ENCODE results near the gene SLC35F6.
A peak's percentile ranks its signal among the peaks of the same experiment; 100 is the strongest.

The SLC35F6 gene

DNA sequence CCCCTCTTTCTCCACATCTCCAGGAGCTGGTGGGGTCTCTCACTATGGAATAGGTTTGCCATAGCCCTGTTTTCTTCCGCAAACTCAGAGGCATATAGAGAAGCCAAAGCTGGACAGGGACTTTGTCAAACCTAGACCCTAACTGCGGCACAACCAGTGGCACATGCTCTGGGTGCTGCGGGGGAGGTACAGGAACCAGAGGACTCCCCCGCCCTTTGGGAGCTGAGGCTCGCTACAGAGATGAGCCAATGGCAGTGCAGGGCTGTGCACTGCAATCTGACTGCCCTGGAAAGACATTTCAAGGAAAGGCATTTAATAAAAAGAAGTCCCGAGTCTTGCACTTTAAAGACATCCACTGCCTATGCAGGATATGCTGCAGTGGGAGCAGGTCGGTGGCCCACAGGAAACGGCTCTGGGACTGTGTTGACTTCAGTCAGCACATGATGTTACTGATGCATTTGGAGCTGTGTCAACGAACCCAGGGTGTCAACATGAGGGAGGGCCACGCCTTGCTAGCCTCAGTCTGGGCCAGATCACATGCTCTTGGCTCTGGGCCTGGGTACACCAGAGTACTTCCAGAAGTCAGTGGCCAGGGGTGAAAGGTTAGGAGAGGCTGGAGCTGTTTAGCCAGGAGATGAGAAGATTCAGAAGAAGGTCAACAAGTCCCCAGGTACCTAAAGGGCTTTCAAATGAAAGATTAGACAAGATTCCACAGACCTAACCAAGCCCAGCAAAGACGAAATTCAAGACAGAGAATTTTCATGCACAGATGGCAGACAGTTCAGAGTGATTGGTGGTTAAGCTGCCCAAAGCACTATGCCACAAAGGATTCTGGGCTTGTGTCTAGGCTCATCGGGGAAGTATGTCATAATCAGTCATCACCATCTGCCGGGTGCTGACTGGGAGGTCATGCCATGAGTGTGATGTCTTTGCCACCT, 8.2 kb downstream of the SLC35F6 start:
- no CpG with 5 or more reads among the region's 13 CpGs for WGBS, 2 donors (ENCODE audit: extremely low coverage in 2 of 2, insufficient read length in 2 of 2, insufficient replicate concordance in 1 of 2)
- Histone ChIP-seq H3K4me1 (ENCODE audit: control insufficient read depth in 2 of 2, insufficient read depth in 1 of 2, low read depth in 1 of 2, low read length in 2 of 2) (peaks cover 2 to 12% of the 10 kb centered on the region in 2 donors), H2BK5ac (ENCODE audit: low read length) (no peak overlapping the region), H3K79me1 (ENCODE audit: low read depth, low read length) (peaks cover 9% of the 10 kb centered on the region), H3K9me3 (replicated peaks in 1 of 2; ENCODE audit: control insufficient read depth in 2 of 2, insufficient read depth in 1 of 2, low read depth in 1 of 2, low read length in 2 of 2) (no peaks in the 10 kb centered on the region), H2AFZ (ENCODE audit: low read length) (no peak overlapping the region), H3K4ac (ENCODE audit: low read length) (no peak overlapping the region), H2BK120ac (ENCODE audit: low read depth, low read length) (no peak overlapping the region), H3K4me3 (ENCODE audit: low read length in 2 of 2) (no peak overlapping the region), H3K27me3 (ENCODE audit: control insufficient read depth in 3 of 3, insufficient read depth in 3 of 3, low read depth in 1 of 3, low read length in 3 of 3) (no peaks in the 10 kb centered on the region), H2AK5ac (ENCODE audit: low read depth, low read length) (no peak overlapping the region), H4K91ac (ENCODE audit: low read depth, low read length, poor library complexity) (no peak overlapping the region), H2BK15ac (ENCODE audit: low read length) (no peak overlapping the region), H2BK12ac (ENCODE audit: low read length) (no peak overlapping the region), H4K8ac (ENCODE audit: low read depth, low read length) (no peak overlapping the region), H3K27ac (replicated peaks; ENCODE audit: low read length) (no peak overlapping the region), H3K36me3 (replicated peaks in 1 of 2; ENCODE audit: control insufficient read depth in 2 of 2, insufficient read depth in 2 of 2, low read length in 2 of 2) (peaks cover 17 to 82% of the 10 kb centered on the region in 2 donors), H3K4me2 (ENCODE audit: insufficient read depth, low read length, poor library complexity, severe bottlenecking) (no peak overlapping the region), H3K23ac (ENCODE audit: low read depth, low read length, poor library complexity) (no peak overlapping the region), H3K14ac (ENCODE audit: low read length) (no peak overlapping the region), H3K18ac (ENCODE audit: low read length) (no peak overlapping the region), H3K9ac (ENCODE audit: low read depth, low read length, poor library complexity) (no peak overlapping the region)
- DNase-seq (ENCODE audit: low spot score), result no peak

DNA sequence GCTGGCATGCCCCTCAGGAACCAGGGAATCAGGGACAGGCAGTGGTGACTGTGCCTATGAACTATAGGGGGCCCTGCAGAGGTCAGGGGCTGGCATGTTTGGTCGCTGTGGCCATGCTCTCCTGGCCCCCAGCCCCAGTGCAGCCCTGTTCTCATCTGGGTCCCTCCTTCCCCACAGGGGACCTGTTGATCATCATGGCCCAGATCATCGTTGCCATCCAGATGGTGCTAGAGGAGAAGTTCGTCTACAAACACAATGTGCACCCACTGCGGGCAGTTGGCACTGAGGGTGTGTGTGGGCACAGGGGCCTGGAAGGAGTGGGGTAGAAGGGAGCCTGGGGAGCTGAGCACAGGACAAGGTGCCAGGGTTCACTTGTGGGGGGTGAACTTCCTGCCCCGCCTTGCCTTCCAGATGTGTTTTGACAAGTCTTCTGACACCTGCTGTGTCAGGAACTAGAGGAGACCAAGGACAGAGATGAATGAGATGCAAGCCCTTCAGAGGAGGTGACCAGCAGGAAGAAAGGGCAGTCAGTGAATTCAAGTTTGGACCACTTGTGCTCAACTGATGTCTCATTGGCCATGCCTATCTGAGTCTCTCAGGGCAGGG, 12.2 kb downstream of the SLC35F6 start:
- Histone ChIP-seq H3K36me3 (replicated peaks in 1 of 2; ENCODE audit: control insufficient read depth in 2 of 2, insufficient read depth in 2 of 2, low read length in 2 of 2) (peaks cover 32 to 90% of the 10 kb centered on the region in 2 donors), H4K8ac (ENCODE audit: low read depth, low read length) (no peak overlapping the region), H2BK12ac (ENCODE audit: low read length) (no peak overlapping the region), H2AFZ (ENCODE audit: low read length) (no peak overlapping the region), H3K23ac (ENCODE audit: low read depth, low read length, poor library complexity) (no peak overlapping the region), H4K91ac (ENCODE audit: low read depth, low read length, poor library complexity) (no peak overlapping the region), H2BK15ac (ENCODE audit: low read length) (no peak overlapping the region), H3K9ac (ENCODE audit: low read depth, low read length, poor library complexity) (peak overlapping the region; percentile 25), H2BK5ac (ENCODE audit: low read length) (no peak overlapping the region), H3K4me1 (ENCODE audit: control insufficient read depth in 2 of 2, insufficient read depth in 1 of 2, low read depth in 1 of 2, low read length in 2 of 2) (no peaks in the 10 kb centered on the region), H3K27ac (replicated peaks; ENCODE audit: low read length) (no peak overlapping the region), H3K79me1 (ENCODE audit: low read depth, low read length) (peaks cover 6% of the 10 kb centered on the region), H3K14ac (ENCODE audit: low read length) (no peak overlapping the region), H3K4me3 (ENCODE audit: low read length in 2 of 2) (no peak overlapping the region), H3K9me3 (replicated peaks in 1 of 2; ENCODE audit: control insufficient read depth in 2 of 2, insufficient read depth in 1 of 2, low read depth in 1 of 2, low read length in 2 of 2) (peaks cover 0 to under 1% of the 10 kb centered on the region in 2 donors), H2AK5ac (ENCODE audit: low read depth, low read length) (no peak overlapping the region), H3K27me3 (ENCODE audit: control insufficient read depth in 3 of 3, insufficient read depth in 3 of 3, low read depth in 1 of 3, low read length in 3 of 3) (no peaks in the 10 kb centered on the region), H3K4ac (ENCODE audit: low read length) (no peak overlapping the region), H2BK120ac (ENCODE audit: low read depth, low read length) (no peak overlapping the region), H3K4me2 (ENCODE audit: insufficient read depth, low read length, poor library complexity, severe bottlenecking) (no peak overlapping the region), H3K18ac (ENCODE audit: low read length) (no peak overlapping the region)
- DNase-seq (ENCODE audit: low spot score), result no peak
- no CpG with 5 or more reads among the region's 5 CpGs for WGBS, 2 donors (ENCODE audit: extremely low coverage in 2 of 2, insufficient read length in 2 of 2, insufficient replicate concordance in 1 of 2)

DNA sequence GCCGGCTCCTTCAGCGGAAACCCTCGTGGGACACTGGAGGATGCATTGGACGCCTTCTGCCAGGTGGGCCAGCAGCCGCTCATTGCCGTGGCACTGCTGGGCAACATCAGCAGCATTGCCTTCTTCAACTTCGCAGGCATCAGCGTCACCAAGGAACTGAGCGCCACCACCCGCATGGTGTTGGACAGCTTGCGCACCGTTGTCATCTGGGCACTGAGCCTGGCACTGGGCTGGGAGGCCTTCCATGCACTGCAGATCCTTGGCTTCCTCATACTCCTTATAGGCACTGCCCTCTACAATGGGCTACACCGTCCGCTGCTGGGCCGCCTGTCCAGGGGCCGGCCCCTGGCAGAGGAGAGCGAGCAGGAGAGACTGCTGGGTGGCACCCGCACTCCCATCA, 14.0 kb downstream of the SLC35F6 start:
- H3K79me1 ChIP-seq (ENCODE audit: low read depth, low read length), result peaks cover 6% of the 10 kb centered on the region
- H3K9me3 ChIP-seq (replicated peaks in 1 of 2; ENCODE audit: control insufficient read depth in 2 of 2, insufficient read depth in 1 of 2, low read depth in 1 of 2, low read length in 2 of 2), result peaks cover 0 to 5% of the 10 kb centered on the region in 2 donors
- peak overlapping the region; percentile 26 for H2AK5ac ChIP-seq (ENCODE audit: low read depth, low read length)
- H3K23ac ChIP-seq (ENCODE audit: low read depth, low read length, poor library complexity), result peak overlapping the region; percentile 89
- peaks cover 32 to 90% of the 10 kb centered on the region in 2 donors for H3K36me3 ChIP-seq (replicated peaks in 1 of 2; ENCODE audit: control insufficient read depth in 2 of 2, insufficient read depth in 2 of 2, low read length in 2 of 2)
- H3K4me2 ChIP-seq (ENCODE audit: insufficient read depth, low read length, poor library complexity, severe bottlenecking), result no peak overlapping the region
- no peak overlapping the region for H3K9ac ChIP-seq (ENCODE audit: low read depth, low read length, poor library complexity)
- no peak overlapping the region for H4K91ac ChIP-seq (ENCODE audit: low read depth, low read length, poor library complexity)
- H3K4me3 ChIP-seq (ENCODE audit: low read length in 2 of 2), result no peak overlapping the region
- no peak for DNase-seq (ENCODE audit: low spot score)
- H2BK5ac ChIP-seq (ENCODE audit: low read length), result no peak overlapping the region
- H2BK120ac ChIP-seq (ENCODE audit: low read depth, low read length), result no peak overlapping the region
- no peak overlapping the region for H2BK15ac ChIP-seq (ENCODE audit: low read length)
- no CpG with 5 or more reads among the region's 18 CpGs for WGBS, 2 donors (ENCODE audit: extremely low coverage in 2 of 2, insufficient read length in 2 of 2, insufficient replicate concordance in 1 of 2)
- H3K27me3 ChIP-seq (ENCODE audit: control insufficient read depth in 3 of 3, insufficient read depth in 3 of 3, low read depth in 1 of 3, low read length in 3 of 3), result no peaks in the 10 kb centered on the region
- H2AFZ ChIP-seq (ENCODE audit: low read length), result no peak overlapping the region
- no peaks in the 10 kb centered on the region for H3K4me1 ChIP-seq (ENCODE audit: control insufficient read depth in 2 of 2, insufficient read depth in 1 of 2, low read depth in 1 of 2, low read length in 2 of 2)
- H4K8ac ChIP-seq (ENCODE audit: low read depth, low read length), result no peak overlapping the region
- no peak overlapping the region for H2BK12ac ChIP-seq (ENCODE audit: low read length)
- H3K18ac ChIP-seq (ENCODE audit: low read length), result no peak overlapping the region
- no peak overlapping the region for H3K4ac ChIP-seq (ENCODE audit: low read length)
- H3K27ac ChIP-seq (replicated peaks; ENCODE audit: low read length), result no peak overlapping the region
- H3K14ac ChIP-seq (ENCODE audit: low read length), result no peak overlapping the region

DNA sequence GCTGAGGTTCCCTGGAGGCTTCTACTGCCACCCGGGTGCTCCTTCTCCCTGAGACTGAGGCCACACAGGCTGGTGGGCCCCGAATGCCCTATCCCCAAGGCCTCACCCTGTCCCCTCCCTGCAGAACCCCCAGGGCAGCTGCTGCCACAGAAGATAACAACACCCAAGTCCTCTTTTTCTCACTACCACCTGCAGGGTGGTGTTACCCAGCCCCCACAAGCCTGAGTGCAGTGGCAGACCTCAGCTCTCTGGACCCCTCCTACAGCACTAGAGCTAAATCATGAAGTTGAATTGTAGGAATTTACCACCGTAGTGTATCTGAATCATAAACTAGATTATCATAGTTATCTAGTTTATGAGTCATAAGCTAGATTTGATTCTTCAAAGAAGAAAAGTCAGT, 14.4 kb downstream of the SLC35F6 start:
- H2BK12ac ChIP-seq (ENCODE audit: low read length), result no peak overlapping the region
- peaks cover 32 to 90% of the 10 kb centered on the region in 2 donors for H3K36me3 ChIP-seq (replicated peaks in 1 of 2; ENCODE audit: control insufficient read depth in 2 of 2, insufficient read depth in 2 of 2, low read length in 2 of 2)
- WGBS, 2 donors (ENCODE audit: extremely low coverage in 2 of 2, insufficient read length in 2 of 2, insufficient replicate concordance in 1 of 2), result no CpG with 5 or more reads among the region's 3 CpGs

More for the DNA sequence above, 14.4 kb downstream of the SLC35F6 start:
- Histone ChIP-seq H3K14ac (ENCODE audit: low read length) (no peak overlapping the region), H2AK5ac (ENCODE audit: low read depth, low read length) (no peak overlapping the region), H3K27ac (replicated peaks; ENCODE audit: low read length) (no peak overlapping the region), H3K4me2 (ENCODE audit: insufficient read depth, low read length, poor library complexity, severe bottlenecking) (no peak overlapping the region), H3K27me3 (ENCODE audit: control insufficient read depth in 3 of 3, insufficient read depth in 3 of 3, low read depth in 1 of 3, low read length in 3 of 3) (no peaks in the 10 kb centered on the region), H2AFZ (ENCODE audit: low read length) (no peak overlapping the region), H2BK120ac (ENCODE audit: low read depth, low read length) (no peak overlapping the region), H3K4me3 (ENCODE audit: low read length in 2 of 2) (no peak overlapping the region), H3K79me1 (ENCODE audit: low read depth, low read length) (peaks cover 6% of the 10 kb centered on the region), H4K8ac (ENCODE audit: low read depth, low read length) (no peak overlapping the region), H4K91ac (ENCODE audit: low read depth, low read length, poor library complexity) (no peak overlapping the region), H2BK15ac (ENCODE audit: low read length) (no peak overlapping the region), H3K23ac (ENCODE audit: low read depth, low read length, poor library complexity) (no peak overlapping the region), H3K9me3 (replicated peaks in 1 of 2; ENCODE audit: control insufficient read depth in 2 of 2, insufficient read depth in 1 of 2, low read depth in 1 of 2, low read length in 2 of 2) (peaks cover 0 to 5% of the 10 kb centered on the region in 2 donors), H3K18ac (ENCODE audit: low read length) (no peak overlapping the region), H3K4ac (ENCODE audit: low read length) (no peak overlapping the region), H2BK5ac (ENCODE audit: low read length) (no peak overlapping the region), H3K4me1 (ENCODE audit: control insufficient read depth in 2 of 2, insufficient read depth in 1 of 2, low read depth in 1 of 2, low read length in 2 of 2) (no peaks in the 10 kb centered on the region), H3K9ac (ENCODE audit: low read depth, low read length, poor library complexity) (no peak overlapping the region)
- DNase-seq (ENCODE audit: low spot score), result no peak
